NK-92 treated with Interleukin-12 subunit alpha and Interleukin-12 subunit beta, amount 100 ng/mL, for 24 hours (cell line): ENCODE measurements around the gene OXA1L.
"Not testable (repeated sequence)": the region's sequence is repeated elsewhere in the genome, so short reads cannot be mapped to it uniquely, and the experiment has no call there.

Experiments used
- DNase-seq: peaks from one replicate; lab custom pipeline; 2025; lab: John Stamatoyannopoulos, UW

OXA1L gene

DNA sequence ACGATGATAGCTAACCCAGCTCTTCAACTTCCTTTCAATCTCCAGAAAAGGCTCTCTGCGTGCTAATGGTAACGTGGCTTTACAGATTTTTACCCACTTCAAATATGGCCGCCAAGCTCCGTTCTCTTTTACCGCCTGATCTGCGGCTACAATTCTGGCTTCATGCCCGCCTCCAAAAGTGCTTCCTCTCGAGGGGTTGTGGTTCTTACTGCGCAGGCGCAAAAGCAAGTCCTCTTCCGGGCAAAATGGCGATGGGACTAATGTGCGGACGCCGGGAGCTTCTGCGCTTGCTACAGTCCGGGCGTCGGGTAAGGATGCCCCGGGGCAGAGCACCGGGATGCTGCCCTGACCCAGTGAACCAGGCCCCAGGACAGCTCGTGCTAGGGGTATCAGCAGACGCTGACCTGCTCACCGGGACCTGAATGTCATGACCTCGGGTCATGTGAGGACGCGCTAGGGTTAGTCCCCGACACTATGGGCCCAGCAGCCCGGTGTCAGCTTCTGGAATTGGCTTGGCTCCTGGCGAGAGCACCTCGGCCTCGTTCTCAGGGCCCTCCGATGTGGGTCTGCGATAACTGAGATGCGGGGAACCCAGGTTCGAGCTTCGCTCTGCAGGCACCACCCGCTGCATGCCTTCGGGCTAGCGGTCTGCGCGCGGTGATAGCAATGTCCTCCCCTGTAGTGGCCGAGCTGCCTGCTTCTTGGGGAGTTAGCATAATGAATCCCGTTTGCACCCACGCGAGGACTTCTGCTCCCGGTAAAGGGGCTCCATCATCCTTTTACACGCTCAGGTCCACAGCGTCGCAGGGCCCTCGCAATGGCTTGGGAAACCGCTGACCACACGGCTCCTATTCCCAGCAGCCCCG, at the start of gene OXA1L:
Gene OXA1L (plus strand): TSS at position 232 of the 866 bp plus-strand sequence. CDS start 14 bp downstream, at position 246.
- DNase-seq, result peak; percentile 91

GRCh38 chr14:22718091-22718490, 48.4 kb upstream of the OXA1L start:
- no peak for DNase-seq

DNA sequence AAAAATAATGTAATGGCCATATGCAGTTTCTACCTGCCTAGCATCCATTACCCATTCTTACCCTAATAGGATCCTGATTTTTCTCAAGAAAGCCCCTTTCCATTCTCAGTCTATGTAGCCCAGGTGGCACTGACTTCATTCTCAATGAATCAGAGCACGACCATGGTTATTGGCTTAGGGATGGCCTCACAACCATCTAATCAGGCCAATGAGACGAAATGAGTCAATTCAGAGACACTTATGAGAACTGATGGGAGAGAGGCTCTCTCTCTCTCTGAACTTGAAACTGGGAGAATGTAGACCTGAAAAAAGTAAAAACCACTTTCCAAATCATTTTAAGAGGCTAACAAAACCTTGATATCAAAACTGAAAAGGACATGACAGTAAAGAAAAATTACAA, 45.3 kb upstream of the OXA1L start:
- no peak for DNase-seq

DNA sequence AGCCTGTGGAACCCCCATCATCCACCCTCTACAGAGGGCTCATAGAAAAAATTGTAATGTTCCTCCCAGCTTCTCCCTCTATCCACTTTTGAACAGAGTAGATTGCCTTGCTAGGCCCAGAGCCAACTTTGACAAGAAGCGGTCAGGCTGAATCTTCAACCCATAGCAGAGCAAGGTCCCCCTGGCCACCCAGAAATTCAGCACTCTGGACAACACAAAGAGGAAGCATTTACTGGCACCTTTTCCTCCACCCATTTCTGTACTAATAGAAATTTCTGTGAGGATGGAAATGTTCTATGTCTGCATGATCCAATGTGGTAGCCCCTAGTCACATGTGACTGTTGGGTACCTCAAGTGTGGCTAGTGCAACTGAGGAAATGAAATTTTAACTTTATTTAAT, 42.7 kb upstream of the OXA1L start:
- no peak for DNase-seq

DNA sequence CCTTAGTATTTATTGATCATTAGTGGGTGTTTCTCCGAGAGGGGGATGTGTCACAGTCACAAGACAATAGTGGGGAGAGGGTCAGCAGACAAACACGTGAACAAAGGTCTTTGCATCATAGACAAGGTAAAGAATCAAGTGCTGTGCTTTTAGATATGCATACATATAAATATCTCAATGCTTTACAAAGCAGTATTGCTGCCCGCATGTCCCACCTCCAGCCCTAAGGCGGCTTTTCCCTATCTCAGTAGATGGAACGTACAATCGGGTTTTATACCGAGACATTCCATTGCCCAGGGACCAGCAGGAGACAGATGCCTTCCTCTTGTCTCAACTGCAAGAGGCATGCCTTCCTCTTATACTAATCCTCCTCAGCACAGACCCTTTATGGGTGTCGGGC, 41.6 kb upstream of the OXA1L start:
- not testable (repeated sequence) for DNase-seq

GRCh38 chr14:22725374-22725773, 41.1 kb upstream of the OXA1L start:
- DNase-seq, result not testable (repeated sequence)

GRCh38 chr14:22726012-22726411, 40.5 kb upstream of the OXA1L start:
- DNase-seq, result no peak

GRCh38 chr14:22732062-22732461, 34.4 kb upstream of the OXA1L start:
- not testable (repeated sequence) for DNase-seq

DNA sequence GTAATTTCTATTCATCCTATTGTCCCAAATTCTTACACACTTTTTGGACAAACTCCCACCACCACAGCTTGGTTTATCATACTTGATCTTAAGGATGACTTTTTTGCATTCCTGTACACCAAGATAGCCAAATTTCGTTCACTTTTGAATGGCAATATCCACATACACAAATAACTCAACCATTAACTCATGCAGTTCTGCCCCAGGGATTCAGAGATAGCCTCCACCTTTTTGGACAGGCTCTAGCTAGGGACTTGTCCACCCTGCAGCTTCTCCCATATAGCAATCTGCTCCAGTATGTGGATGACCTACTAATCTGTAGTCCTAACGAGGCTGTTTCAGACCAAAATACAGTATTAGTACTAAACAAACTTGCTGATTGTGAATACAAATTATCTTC, 32.7 kb upstream of the OXA1L start:
- DNase-seq, result no peak

GRCh38 chr14:22735096-22735495, 31.4 kb upstream of the OXA1L start:
- no peak for DNase-seq

- DNase-seq, result not testable (repeated sequence)
Measured at GRCh38 chr14:22736384-22736783, 30.1 kb upstream of the OXA1L start.

- no peak for DNase-seq
Measured at GRCh38 chr14:22737052-22737451, 29.4 kb upstream of the OXA1L start.

DNA sequence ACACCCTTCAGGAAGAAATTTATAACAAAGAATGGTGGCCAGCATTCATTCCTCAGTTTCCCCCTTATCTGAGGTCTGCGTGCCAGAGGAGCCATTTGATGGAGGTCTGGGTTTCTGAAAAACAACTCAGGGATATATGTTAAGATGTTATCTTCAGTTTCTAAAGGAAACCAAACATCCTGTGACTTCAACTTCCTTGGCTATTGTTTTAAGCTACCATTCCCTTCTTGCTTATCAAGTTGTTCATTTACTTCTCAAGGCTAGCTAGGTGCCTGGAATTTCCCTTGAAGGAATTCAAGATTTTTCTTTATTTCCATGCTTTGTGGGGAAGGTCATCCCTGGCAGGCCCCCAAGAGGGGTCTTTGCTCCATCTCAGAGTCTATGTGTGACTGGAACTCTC, 27.1 kb upstream of the OXA1L start:
- DNase-seq, result no peak

- DNase-seq, result no peak
Measured at GRCh38 chr14:22740020-22740419, 26.5 kb upstream of the OXA1L start.

DNA sequence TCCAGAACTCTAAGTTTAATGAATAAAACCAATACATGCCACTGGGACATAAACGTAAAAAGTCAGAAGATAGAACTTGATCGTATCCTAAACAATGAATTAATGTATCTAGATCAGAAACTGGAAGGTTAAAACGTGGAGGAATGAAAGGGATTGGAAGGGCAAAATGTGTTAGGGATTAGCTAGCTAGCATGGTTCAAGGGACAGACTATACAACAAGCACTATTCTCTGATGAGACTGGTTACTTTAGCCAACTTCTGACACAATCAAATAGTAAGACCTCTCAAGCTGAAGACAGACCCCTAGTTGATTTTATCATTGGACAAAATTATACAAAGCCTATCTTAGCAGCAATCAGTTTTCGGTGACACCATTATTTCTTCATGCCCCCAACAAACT, 18.7 kb upstream of the OXA1L start:
- no peak for DNase-seq

DNA sequence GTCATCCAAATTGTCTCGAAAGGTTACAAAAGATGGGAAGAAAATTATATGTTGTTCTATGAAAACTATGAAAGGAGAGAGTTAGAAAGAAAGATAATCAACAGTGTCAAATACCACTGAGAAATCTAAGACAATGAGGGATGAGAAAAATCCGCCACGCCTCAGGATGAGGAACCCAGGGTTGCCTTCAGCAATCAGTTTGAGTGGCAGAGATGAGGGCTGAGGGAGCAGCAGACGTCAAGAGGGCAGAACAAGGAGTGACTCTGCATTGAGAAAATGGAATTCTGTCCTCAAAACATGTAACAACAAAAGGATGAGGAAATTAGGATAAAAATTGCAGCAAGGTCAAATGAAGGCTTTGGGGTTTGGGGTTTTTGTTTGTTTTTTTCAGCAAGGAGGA, 18.3 kb upstream of the OXA1L start:
- DNase-seq, result no peak

- no peak for DNase-seq
Measured at GRCh38 chr14:22748631-22749068, 17.8 kb upstream of the OXA1L start.

- no peak for DNase-seq
Measured at GRCh38 chr14:22752422-22752821, 14.1 kb upstream of the OXA1L start.

GRCh38 chr14:22753586-22753985, 12.9 kb upstream of the OXA1L start:
- no peak for DNase-seq

DNA sequence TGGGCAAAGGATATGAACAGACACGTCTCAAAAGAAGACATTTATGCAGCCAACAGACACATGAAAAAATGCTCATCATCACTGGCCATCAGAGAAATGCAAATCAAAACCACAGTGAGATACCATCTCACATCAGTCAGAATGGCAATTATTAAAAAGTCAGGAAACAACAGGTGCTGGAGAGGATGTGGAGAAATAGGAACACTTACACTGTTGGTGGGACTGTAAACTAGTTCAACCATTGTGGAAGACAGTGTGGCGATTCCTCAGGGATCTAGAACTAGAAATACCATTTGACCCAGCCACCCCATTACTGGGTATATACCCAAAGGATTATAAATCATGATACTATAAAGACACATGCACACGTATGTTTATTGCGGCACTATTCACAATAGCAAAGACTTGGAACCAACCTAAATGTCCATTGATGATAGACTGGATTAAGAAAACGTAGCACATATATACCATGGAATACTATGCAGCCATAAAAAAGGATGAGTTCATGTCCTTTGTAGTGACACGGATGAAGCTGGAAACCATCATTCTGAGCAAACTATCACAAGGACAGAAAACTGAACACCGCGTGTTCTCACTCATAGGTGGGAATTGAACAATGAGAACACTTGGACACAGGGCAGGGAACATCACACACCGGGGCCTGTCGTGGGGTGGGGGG, 8.4 kb upstream of the OXA1L start:
- DNase-seq, result not testable (repeated sequence)

- DNase-seq, result no peak
Measured at GRCh38 chr14:22761734-22762133, 4.8 kb upstream of the OXA1L start.

DNA sequence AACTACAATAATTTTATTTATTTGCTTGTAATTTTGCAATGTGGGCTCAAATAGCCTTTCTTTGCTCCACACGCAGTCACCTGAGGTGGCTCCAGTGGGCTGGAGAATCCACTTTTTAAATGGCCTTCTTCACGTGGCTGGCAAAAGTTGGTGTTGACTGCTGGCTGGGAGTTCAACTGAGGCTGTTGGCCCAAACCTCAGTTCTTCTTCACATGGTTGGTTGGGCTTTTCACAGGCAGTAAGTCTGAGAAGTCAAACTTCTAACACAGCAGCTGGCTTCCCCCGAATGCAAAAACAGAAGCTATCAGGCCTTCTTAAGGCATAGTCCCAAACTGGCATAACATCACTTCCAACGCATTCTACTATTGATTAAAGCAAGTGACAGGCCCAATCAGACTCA, 2.1 kb upstream of the OXA1L start:
- DNase-seq, result no peak

DNA sequence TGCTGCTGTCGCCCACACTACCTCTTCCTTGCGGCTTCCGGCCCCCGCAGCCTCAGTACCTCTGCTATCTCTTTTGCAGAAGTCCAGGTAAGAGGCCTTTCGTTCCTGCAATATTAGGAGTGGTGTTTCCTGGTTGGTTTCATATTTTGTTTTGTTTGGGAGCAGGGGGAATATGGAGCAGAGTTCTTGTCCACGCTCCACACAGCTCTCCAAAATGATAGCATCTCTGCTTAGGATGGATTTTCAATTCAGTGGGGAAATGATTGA, 768 bp downstream of the OXA1L start:
- DNase-seq, result no peak

- no peak for DNase-seq
Measured at GRCh38 chr14:22768947-22769346, 2.5 kb downstream of the OXA1L start.
